KMS-11 (cell line): Measurements from ENCODE around the gene NUP214.
"Not testable (repeated sequence)": the region's sequence is repeated elsewhere in the genome, so short reads cannot be mapped to it uniquely, and the experiment has no call there.

ENCODE experiments used
- H2AFZ ChIP-seq: fragments of 200-600 bp; sonication (generic); 2 replicates; pipeline ENCODE4 v1.6.1; 2016; ENCODE audit warnings: antibody characterized with exemption, mixed run types, low read depth
- H3K27ac ChIP-seq: fragments of 200-600 bp; sonication (generic); 2 replicates; pipeline ENCODE4 v1.6.1; 2016; ENCODE audit warnings: mild to moderate bottlenecking, mixed run types
- H3K27me3 ChIP-seq: fragments of 200-600 bp; sonication (generic); 2 replicates; pipeline ENCODE4 v1.6.1; 2017; ENCODE audit warnings: mild to moderate bottlenecking, low read depth, mixed run types, moderate library complexity; ENCODE audit not compliant: insufficient read depth
- H3K36me3 ChIP-seq: fragments of 200-600 bp; sonication (generic); 2 replicates; pipeline ENCODE4 v1.6.1; 2017; ENCODE audit warnings: mild to moderate bottlenecking, mixed run types; ENCODE audit not compliant: insufficient read depth
- H3K4me1 ChIP-seq: fragments of 200-600 bp; sonication (generic); 2 replicates; pipeline ENCODE4 v1.6.1; 2016; ENCODE audit warnings: mild to moderate bottlenecking, low read depth, mixed run types; ENCODE audit not compliant: poor library complexity, severe bottlenecking
- H3K4me2 ChIP-seq: fragments of 200-600 bp; sonication (generic); 2 replicates; pipeline ENCODE4 v1.7.0; 2016; ENCODE audit warnings: mild to moderate bottlenecking, mixed run types
- H3K4me3 ChIP-seq: fragments of 200-600 bp; sonication (generic); IDR thresholded peaks from 2 replicates; pipeline ENCODE4 v1.6.1; 2017; ENCODE audit warnings: low read depth, low read length, mixed read lengths; ENCODE audit not compliant: insufficient read depth
- H3K79me2 ChIP-seq: fragments of 200-600 bp; sonication (generic); 2 replicates; pipeline ENCODE4 v1.6.1; 2016; ENCODE audit warnings: low read depth, mixed run types; ENCODE audit not compliant: insufficient read depth
- H3K9ac ChIP-seq: fragments of 200-600 bp; sonication (generic); 2 replicates; pipeline ENCODE4 v1.6.1; 2016; ENCODE audit warnings: mild to moderate bottlenecking, mixed run types
- H4K20me1 ChIP-seq: fragments of 200-600 bp; sonication (generic); 2 replicates; pipeline ENCODE4 v1.6.1; 2016; ENCODE audit warnings: mild to moderate bottlenecking, mixed run types; ENCODE audit not compliant: insufficient read depth
- TF ChIP-seq, protein P1 (sequence below): fragments of 200-600 bp; sonication (generic); conservative IDR thresholded peaks from 2 replicates; pipeline ENCODE4 v1.6.1; 2017; ENCODE audit warnings: low read depth, mild to moderate bottlenecking, antibody characterized with exemption, low read length, moderate library complexity, mixed read lengths

The NUP214 gene

DNA sequence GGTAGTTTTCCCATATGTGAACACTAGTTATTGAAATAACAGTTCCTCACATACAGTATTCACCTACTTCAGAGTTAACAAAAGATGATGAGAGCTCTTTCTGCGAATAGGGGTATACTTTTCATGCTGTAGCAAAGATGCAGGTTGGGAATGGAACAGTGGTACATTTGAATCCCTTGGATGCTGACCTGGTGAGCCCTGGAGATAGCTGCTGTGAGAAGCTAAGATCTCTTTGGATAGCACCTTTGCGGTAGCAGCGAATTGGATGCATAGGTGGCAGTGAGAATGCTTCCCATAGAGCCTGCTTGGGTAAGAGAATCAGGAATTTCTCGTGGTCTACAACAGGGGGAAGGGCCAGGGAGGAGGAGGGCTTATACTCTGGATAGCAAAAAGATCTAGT lies 61.2 kb downstream of the NUP214 start:
- no peaks in the 10 kb centered on the region; the same call in 1 of the 2 replicates for H3K36me3 ChIP-seq
- H3K4me2 ChIP-seq = no peak overlapping the region
- no peak overlapping the region for H3K27ac ChIP-seq
- TF ChIP-seq, protein P1, sequence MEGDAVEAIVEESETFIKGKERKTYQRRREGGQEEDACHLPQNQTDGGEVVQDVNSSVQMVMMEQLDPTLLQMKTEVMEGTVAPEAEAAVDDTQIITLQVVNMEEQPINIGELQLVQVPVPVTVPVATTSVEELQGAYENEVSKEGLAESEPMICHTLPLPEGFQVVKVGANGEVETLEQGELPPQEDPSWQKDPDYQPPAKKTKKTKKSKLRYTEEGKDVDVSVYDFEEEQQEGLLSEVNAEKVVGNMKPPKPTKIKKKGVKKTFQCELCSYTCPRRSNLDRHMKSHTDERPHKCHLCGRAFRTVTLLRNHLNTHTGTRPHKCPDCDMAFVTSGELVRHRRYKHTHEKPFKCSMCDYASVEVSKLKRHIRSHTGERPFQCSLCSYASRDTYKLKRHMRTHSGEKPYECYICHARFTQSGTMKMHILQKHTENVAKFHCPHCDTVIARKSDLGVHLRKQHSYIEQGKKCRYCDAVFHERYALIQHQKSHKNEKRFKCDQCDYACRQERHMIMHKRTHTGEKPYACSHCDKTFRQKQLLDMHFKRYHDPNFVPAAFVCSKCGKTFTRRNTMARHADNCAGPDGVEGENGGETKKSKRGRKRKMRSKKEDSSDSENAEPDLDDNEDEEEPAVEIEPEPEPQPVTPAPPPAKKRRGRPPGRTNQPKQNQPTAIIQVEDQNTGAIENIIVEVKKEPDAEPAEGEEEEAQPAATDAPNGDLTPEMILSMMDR = no peak
- no peaks in the 10 kb centered on the region for H3K4me1 ChIP-seq
- H3K79me2 ChIP-seq = no peaks in the 10 kb centered on the region
- H4K20me1 ChIP-seq = no peaks in the 10 kb centered on the region
- H2AFZ ChIP-seq = no peak overlapping the region
- no peak overlapping the region for H3K9ac ChIP-seq
- H3K27me3 ChIP-seq = no peaks in the 10 kb centered on the region
- H3K4me3 ChIP-seq = no peak overlapping the region

DNA sequence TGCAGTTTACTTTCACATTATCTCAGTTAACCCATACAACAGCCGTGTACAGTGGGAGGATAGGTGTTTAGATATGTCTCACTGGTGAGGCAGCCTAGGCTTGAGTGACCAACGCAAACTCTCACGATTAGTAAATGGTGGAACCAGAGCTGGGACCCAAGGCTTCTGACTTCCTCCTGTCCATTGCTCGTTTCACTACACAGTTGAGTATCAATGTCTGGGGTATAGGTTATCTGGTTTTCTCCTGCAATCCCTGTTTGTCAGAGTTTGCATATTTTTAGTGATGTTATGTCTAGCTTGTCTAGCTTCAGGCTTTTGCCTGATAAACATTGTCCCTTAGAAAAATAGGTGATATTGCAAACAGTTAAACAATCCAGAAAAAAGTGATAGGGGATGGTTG lies 62.6 kb downstream of the NUP214 start:
- Histone ChIP-seq H3K27ac (no peak overlapping the region), H3K36me3 (peaks cover 2% of the 10 kb centered on the region; the same call in 1 of the 2 replicates), H2AFZ (no peak overlapping the region)

DNA sequence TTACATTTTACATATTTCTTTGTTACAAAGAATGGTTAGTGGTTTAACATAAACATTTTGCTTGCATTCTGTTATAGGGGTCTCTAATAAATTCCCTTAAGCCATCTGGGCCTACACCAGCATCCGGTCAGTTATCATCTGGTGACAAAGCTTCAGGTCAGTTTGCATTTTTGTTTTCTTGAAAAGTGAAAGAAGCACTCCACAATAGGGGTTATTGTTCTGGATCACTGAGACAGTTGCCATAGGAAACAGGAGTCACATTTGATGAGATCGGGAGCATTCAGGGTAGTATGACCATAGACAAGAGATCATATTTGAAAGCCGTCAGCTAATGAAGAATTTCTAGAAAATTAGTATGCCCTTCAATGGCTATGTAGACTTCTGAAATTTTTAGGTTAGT lies 63.6 kb downstream of the NUP214 start:
- Histone ChIP-seq H3K4me3 (no peak overlapping the region), H3K4me2 (no peak overlapping the region), H4K20me1 (no peaks in the 10 kb centered on the region), H3K27ac (no peak overlapping the region), H3K9ac (no peak overlapping the region), H3K27me3 (no peaks in the 10 kb centered on the region), H2AFZ (no peak overlapping the region), H3K36me3 (peaks cover 4% of the 10 kb centered on the region; the same call in 1 of the 2 replicates), H3K4me1 (no peaks in the 10 kb centered on the region), H3K79me2 (no peaks in the 10 kb centered on the region)
- TF ChIP-seq, protein P1 = no peak

More for the DNA sequence above, 62.6 kb downstream of the NUP214 start:
- no peaks in the 10 kb centered on the region for H3K79me2 ChIP-seq
- no peak overlapping the region for H3K9ac ChIP-seq
- no peaks in the 10 kb centered on the region for H4K20me1 ChIP-seq
- no peaks in the 10 kb centered on the region for H3K4me1 ChIP-seq
- no peak overlapping the region for H3K4me3 ChIP-seq
- H3K4me2 ChIP-seq = no peak overlapping the region
- TF ChIP-seq, protein P1 = no peak
- H3K27me3 ChIP-seq = no peaks in the 10 kb centered on the region

DNA sequence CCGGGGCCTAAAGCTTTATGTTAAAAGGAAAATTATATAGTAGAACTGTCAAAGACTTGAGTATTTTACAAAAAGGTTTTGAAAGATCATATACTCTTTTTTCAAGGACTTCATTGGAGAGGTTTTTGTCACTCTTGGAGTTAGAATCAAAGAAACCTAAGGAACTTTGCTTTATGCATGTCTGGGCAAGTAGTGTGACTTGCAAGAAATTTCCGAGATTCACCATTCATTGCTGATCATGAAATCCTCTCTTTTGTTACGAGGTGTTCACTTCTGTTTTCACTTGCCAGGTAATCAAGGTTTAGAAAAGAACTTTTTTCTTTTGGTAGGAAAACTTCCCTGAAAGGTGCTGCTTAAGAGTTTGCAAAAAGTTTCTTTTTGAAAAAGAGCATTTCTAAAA lies 64.8 kb downstream of the NUP214 start:
- Histone ChIP-seq H3K4me3 (no peak overlapping the region), H3K4me1 (no peaks in the 10 kb centered on the region), H2AFZ (no peak overlapping the region), H3K27ac (no peak overlapping the region), H3K9ac (no peak overlapping the region), H3K27me3 (no peaks in the 10 kb centered on the region), H3K4me2 (no peak overlapping the region), H3K79me2 (no peaks in the 10 kb centered on the region), H3K36me3 (peaks cover 4% of the 10 kb centered on the region; the same call in 1 of the 2 replicates), H4K20me1 (no peaks in the 10 kb centered on the region)
- TF ChIP-seq, protein P1 = no peak

DNA sequence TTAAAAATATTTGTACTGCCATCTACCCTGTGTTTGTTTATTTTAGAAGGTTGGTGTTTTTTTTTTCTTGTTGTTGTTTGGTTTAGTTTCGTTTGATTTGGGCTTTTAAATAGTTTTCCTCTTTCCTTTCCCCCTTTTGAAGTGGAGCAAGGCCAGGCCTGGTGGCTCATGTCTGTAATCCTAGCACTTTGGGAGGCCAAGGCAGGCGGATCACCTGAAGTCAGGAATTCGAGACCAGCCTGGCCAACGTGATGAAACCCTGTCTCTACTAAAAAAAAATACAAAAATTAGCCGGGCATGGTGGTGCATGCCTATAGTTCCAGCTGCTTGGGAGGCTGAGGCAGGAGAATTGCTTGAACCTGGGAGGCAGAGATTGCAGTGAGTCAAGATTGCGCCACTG lies 65.6 kb downstream of the NUP214 start:
- not testable (repeated sequence) for H3K36me3 ChIP-seq, H2AFZ ChIP-seq, H3K27ac ChIP-seq

More for the DNA sequence above, 65.6 kb downstream of the NUP214 start:
- not testable (repeated sequence) for H3K9ac ChIP-seq, H3K27me3 ChIP-seq, H3K4me2 ChIP-seq, H3K79me2 ChIP-seq, H3K4me1 ChIP-seq, H4K20me1 ChIP-seq, H3K4me3 ChIP-seq
